NCI-H1105 (cell line): ENCODE data around the gene CCDC13.
"Not testable (repeated sequence)": the region's sequence is repeated elsewhere in the genome, so short reads cannot be mapped to it uniquely, and the experiment has no call there.

Source experiments
- DNase-seq: peaks from one replicate; lab custom pipeline; 2025; lab: John Stamatoyannopoulos, UW

The CCDC13 gene

GRCh38 chr3:42772670-42773408, at the start of gene CCDC13:
Gene CCDC13 (minus strand): TSS chr3:42773253. CDS start chr3:42758345, 14,908 bp downstream.
- peak; percentile 78 for DNase-seq

- no peak for DNase-seq
These were observed 49.8 kb upstream of the CCDC13 start for GRCh38 chr3:42822828-42823227.

GRCh38 chr3:42820746-42821051, 47.6 kb upstream of the CCDC13 start:
- DNase-seq = no peak

GRCh38 chr3:42819351-42819965, 46.4 kb upstream of the CCDC13 start:
- DNase-seq = no peak

- no peak for DNase-seq
These were observed 42.8 kb upstream of the CCDC13 start for GRCh38 chr3:42815826-42816225.

- no peak for DNase-seq
These were observed 42.0 kb upstream of the CCDC13 start for GRCh38 chr3:42814914-42815507.

GRCh38 chr3:42814246-42814645, 41.2 kb upstream of the CCDC13 start:
- no peak for DNase-seq

- DNase-seq = not testable (repeated sequence)
These were observed 38.2 kb upstream of the CCDC13 start for GRCh38 chr3:42811118-42811883.

- not testable (repeated sequence) for DNase-seq
These were observed 37.7 kb upstream of the CCDC13 start for GRCh38 chr3:42810706-42811105.

- DNase-seq = no peak
These were observed 36.1 kb upstream of the CCDC13 start, which contains the start of gene ACKR2 for GRCh38 chr3:42809202-42809601. Gene ACKR2 (plus strand): TSS chr3:42809445. CDS start chr3:42864503, 55,058 bp downstream.

- no peak for DNase-seq
These were observed 34.9 kb upstream of the CCDC13 start for GRCh38 chr3:42807929-42808328.

- no peak for DNase-seq
These were observed 32.2 kb upstream of the CCDC13 start for GRCh38 chr3:42805141-42805821.

- no peak for DNase-seq
These were observed 31.7 kb upstream of the CCDC13 start for GRCh38 chr3:42804831-42805132.

- peak; percentile 87 for DNase-seq
These were observed 31.2 kb upstream of the CCDC13 start, which contains the start of gene HIGD1A for GRCh38 chr3:42804106-42804830. Gene HIGD1A (minus strand): TSS chr3:42804490. CDS start chr3:42794253, 10,237 bp downstream.

- DNase-seq = no peak
These were observed 30.5 kb upstream of the CCDC13 start for GRCh38 chr3:42803414-42804105.

- no peak for DNase-seq
These were observed 29.9 kb upstream of the CCDC13 start for GRCh38 chr3:42802876-42803413.

GRCh38 chr3:42801784-42802183, 28.7 kb upstream of the CCDC13 start:
- DNase-seq = no peak

- DNase-seq = no peak
These were observed 28.1 kb upstream of the CCDC13 start for GRCh38 chr3:42801048-42801620.

- DNase-seq = no peak
These were observed 27.2 kb upstream of the CCDC13 start for GRCh38 chr3:42800251-42800650.

- no peak for DNase-seq
These were observed 26.3 kb upstream of the CCDC13 start for GRCh38 chr3:42799376-42799775.
